Epithelial cell of esophagus (primary cell): ENCODE measurements around the gene HAPLN2.

Experiments used
- DNase-seq: peaks from one replicate; pipeline ENCODE4 v3.0.0; 2010; ENCODE audit warnings: low read depth
- H3K4me3 ChIP-seq: 2 replicates; pipeline ENCODE4 v1.5.1; 2011; ENCODE audit warnings: mild to moderate bottlenecking, low read length, control low read depth
- TF ChIP-seq, protein P1 (sequence below): IDR thresholded peaks from 2 replicates; pipeline ENCODE4 v1.5.1; 2011; ENCODE audit warnings: low read depth, mild to moderate bottlenecking, low read length, control low read depth, inconsistent platforms; ENCODE audit not compliant: insufficient read depth; ENCODE audit errors: missing control alignments

Gene HAPLN2

DNA sequence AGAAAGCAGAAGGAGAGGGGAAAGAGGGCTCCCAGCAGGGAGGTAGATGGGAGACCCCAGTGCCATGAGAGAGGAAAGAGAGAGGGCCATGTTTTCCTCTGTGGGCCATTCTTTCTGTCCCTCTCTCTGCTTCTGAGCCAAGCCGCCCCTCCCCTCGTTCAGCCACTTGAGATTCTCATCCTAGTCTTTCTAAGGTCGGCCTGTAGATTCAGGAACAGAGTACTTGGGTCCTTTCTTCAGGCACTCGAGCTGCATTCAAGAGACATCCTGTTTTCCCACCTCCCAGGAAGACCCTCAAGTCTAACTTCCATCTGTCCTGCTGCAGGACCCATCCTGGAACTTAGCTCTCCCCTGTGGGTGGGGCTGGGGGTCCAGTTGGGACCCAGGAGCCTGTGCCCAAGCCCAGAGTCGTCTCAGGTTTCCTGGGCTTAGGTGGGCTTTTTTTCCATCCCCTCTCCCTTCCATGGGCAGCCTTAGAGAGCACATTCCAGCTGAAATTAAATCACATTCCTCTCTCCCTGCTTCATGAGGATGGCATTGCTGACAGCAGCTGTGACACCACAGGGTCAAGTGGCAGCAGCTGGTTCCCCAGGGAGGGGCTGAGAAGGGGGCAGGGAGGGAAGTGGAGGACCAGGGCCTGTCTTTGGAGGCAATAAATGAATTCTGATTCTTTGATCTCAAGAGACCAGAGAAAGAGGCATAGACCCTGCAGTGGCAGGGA lies 45.0 kb downstream of the HAPLN2 start:
- TF ChIP-seq, protein P1, sequence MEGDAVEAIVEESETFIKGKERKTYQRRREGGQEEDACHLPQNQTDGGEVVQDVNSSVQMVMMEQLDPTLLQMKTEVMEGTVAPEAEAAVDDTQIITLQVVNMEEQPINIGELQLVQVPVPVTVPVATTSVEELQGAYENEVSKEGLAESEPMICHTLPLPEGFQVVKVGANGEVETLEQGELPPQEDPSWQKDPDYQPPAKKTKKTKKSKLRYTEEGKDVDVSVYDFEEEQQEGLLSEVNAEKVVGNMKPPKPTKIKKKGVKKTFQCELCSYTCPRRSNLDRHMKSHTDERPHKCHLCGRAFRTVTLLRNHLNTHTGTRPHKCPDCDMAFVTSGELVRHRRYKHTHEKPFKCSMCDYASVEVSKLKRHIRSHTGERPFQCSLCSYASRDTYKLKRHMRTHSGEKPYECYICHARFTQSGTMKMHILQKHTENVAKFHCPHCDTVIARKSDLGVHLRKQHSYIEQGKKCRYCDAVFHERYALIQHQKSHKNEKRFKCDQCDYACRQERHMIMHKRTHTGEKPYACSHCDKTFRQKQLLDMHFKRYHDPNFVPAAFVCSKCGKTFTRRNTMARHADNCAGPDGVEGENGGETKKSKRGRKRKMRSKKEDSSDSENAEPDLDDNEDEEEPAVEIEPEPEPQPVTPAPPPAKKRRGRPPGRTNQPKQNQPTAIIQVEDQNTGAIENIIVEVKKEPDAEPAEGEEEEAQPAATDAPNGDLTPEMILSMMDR: no peak
- no peak overlapping the region for H3K4me3 ChIP-seq
- no peak for DNase-seq

DNA sequence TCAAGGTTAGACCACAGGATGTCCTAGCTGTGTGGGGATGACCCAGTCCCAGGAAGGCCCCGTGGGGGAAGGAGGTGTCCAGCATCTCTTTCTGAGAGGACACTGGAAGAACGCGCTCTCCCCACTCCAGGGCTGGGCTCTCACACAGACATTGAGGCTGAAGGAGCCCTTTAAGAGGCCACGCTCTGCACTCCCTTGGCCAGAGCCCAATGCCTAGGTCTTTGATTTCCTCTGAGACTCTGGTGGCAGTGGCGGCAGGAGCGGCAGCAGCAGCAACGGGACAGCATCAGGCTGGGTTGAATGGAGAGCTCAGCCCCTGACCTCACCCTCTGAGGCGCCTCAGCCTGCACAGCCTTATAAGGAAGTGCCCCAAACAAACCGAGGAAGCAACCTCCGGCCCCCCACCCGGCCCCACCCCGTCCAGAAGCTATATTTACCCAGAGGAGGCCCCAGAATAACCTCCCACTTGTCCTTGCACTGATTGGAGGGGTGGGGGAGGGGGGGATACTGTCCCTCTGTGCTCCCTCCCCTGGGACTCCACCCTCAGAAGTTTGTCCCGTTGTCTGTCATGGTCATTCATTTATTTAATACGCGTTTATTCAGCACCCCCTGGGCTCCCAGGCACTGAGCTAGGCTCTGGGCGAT lies 45.7 kb downstream of the HAPLN2 start:
- TF ChIP-seq, protein P1: no peak
- no peak overlapping the region for H3K4me3 ChIP-seq
- DNase-seq: no peak

- DNase-seq: no peak
- TF ChIP-seq, protein P1: no peak
- H3K4me3 ChIP-seq: no peak overlapping the region
Measured at GRCh38 chr1:156665539-156665938, 46.3 kb downstream of the HAPLN2 start.

DNA sequence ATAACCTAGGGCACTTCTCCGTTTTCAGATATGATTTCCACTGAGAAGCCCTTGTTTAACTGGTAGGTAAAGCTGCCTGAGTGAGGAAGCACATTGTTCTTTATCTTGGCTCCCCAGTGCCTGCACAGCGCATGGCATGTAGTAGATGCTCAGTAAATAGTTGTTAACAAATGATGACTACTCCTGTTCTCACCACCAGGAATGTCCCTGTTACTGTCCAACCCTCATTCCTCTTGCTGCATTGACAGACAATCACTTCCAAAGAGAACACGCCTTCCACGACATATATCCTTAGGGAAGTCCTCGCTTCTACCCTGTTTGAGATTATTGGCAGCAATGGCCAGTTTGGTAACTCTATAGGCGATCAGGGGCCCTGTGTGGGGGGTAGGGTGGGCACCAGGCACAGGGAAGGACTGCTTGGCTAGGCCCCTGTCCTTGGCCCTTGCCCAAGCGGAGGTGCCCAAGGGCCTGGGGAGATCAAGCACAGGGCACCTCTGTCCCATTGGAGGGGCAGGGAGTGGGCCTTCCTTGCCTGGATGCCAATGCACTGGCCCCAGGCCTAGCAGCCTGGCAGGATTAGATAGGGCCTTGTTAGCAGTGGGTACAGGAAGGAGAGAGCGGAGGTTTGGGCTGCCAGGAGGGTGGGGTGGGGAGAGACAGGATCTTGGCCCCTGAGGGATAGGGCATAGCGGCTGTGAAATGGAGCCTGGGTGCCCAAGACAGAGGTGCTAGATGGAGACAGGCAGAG lies 47.8 kb downstream of the HAPLN2 start:
- TF ChIP-seq, protein P1: no peak
- no peak for DNase-seq
- no peak overlapping the region for H3K4me3 ChIP-seq

- no peak overlapping the region for H3K4me3 ChIP-seq
- no peak for DNase-seq
- TF ChIP-seq, protein P1: no peak
Measured at GRCh38 chr1:156667610-156667967, 48.4 kb downstream of the HAPLN2 start.

DNA sequence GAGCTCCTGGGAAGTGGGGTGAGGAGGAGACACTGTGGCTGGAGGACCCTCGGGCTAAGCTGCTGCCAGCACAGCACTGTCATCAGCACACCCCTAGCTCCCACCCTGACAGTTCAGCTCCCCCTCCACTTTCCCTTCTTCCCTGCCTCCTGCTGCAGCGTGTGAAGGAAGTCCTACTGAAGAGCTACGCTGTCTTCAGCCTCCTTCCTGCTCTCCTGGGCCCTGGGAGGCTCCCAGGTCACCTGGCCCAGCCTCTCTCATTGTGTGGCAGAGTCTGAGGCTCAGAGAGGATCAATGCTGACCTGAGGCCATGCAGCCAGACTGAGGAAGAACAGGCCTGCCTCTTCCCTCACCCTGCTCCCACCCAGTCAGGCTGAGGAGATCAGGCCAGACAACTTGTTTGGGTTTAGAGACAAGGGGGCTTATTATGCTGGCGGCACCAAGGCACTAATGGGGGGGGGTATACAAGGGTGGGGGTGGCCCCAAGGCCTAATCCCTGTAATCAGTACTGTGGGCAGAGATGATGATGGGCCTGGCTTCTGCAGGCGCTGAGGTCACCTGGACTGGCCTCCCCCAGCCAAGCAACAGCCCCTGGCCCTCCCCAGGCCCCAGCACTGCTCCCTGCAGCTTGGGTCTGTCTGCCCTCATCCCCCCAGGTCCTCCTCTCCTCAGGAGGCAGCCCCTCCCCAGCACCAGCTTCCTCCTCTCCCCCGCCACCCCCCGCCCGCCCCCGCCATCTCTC lies 48.9 kb downstream of the HAPLN2 start:
- TF ChIP-seq, protein P1: no peak
- H3K4me3 ChIP-seq: no peak overlapping the region
- DNase-seq: no peak
